Neural cell (in vitro differentiated cells): ENCODE results near the gene SUCO. TPM values are rescaled to one million over a fixed set of nuclear protein-coding genes. Genes with fewer than 3 reads are reported as not detected.

ENCODE experiments used
- H2AFZ ChIP-seq: fragments of 200-600, 300-800 bp; sonication (generic), shearing (Covaris generic); 2 replicates; pipeline ENCODE4 v1.6.0; 2014; ENCODE audit warnings: low read depth, mild to moderate bottlenecking, antibody characterized with exemption, low read length, moderate library complexity
- H3F3A ChIP-seq: fragments of 200-600 bp; shearing (Covaris generic); 2 replicates; pipeline ENCODE4 v1.6.1; 2016; ENCODE audit warnings: mild to moderate bottlenecking, moderate library complexity, mixed read lengths, antibody characterized with exemption, low read length; ENCODE audit not compliant: insufficient read depth, poor library complexity, severe bottlenecking
- H3K27ac ChIP-seq: fragments of 200-600, 300-800 bp; sonication (generic), shearing (Covaris generic); 2 replicates; pipeline ENCODE4 v1.5.1; 2014; ENCODE audit warnings: mild to moderate bottlenecking, low read length, moderate library complexity
- H3K27me3 ChIP-seq: fragments of 300-800, 200-600 bp; sonication (generic), shearing (Covaris generic); 2 replicates; pipeline ENCODE4 v1.6.0; 2014; ENCODE audit warnings: mild to moderate bottlenecking, low read depth, low read length, moderate library complexity; ENCODE audit not compliant: insufficient read depth
- H3K36me3 ChIP-seq: fragments of 300-800, 200-600 bp; sonication (generic), shearing (Covaris generic); 2 replicates; pipeline ENCODE4 v1.5.1; 2014; ENCODE audit warnings: mild to moderate bottlenecking, antibody characterized with exemption, low read length, moderate library complexity; ENCODE audit not compliant: insufficient read depth
- H3K4me2 ChIP-seq: fragments of 300-800, 200-600 bp; sonication (generic), shearing (Covaris generic); 2 replicates; pipeline ENCODE4 v1.6.0; 2014; ENCODE audit warnings: mild to moderate bottlenecking, low read length
- H3K4me3 ChIP-seq: fragments of 300-800, 200-600 bp; sonication (generic), shearing (Covaris generic); 2 replicates; pipeline ENCODE4 v1.5.1; 2014; ENCODE audit warnings: mild to moderate bottlenecking, low read length, moderate library complexity
- H3K79me2 ChIP-seq: fragments of 200-600 bp; shearing (Covaris generic); replicated peaks from 2 replicates; pipeline ENCODE4 v1.6.0; 2014; ENCODE audit warnings: mild to moderate bottlenecking, low read length, moderate library complexity; ENCODE audit not compliant: insufficient read depth
- H3K9ac ChIP-seq: fragments of 300-800, 200-600 bp; sonication (generic), shearing (Covaris generic); 2 replicates; pipeline ENCODE4 v1.6.1; 2016; ENCODE audit warnings: mild to moderate bottlenecking, low read length, mixed read lengths
- H3K9me2 ChIP-seq: fragments of 200-600 bp; shearing (Covaris generic); 2 replicates; pipeline ENCODE4 v1.6.1; 2016; ENCODE audit warnings: mild to moderate bottlenecking, low read length, mixed read lengths; ENCODE audit not compliant: insufficient read depth
- H3K9me3 ChIP-seq: fragments of 200-600, 300-800 bp; sonication (generic), shearing (Covaris generic); 2 replicates; pipeline ENCODE4 v1.6.1; 2016; ENCODE audit warnings: mild to moderate bottlenecking, mixed run types, low read length, moderate library complexity, mixed read lengths
- H4K20me1 ChIP-seq: fragments of 200-600 bp; shearing (Covaris generic); 2 replicates; pipeline ENCODE4 v1.6.1; 2016; ENCODE audit warnings: mild to moderate bottlenecking, mixed run types; ENCODE audit not compliant: insufficient read depth
- CTCF ChIP-seq: fragments of 450-650 bp; IDR thresholded peaks from 2 replicates; pipeline ENCODE4 v1.5.1; 2014; ENCODE audit warnings: antibody characterized with exemption, mild to moderate bottlenecking, moderate library complexity; ENCODE audit not compliant: poor library complexity, severe bottlenecking
- EP300 ChIP-seq: fragments of 450-650 bp; conservative IDR thresholded peaks from 2 replicates; pipeline ENCODE4 v1.6.1; 2014; ENCODE audit warnings: antibody characterized with exemption, mild to moderate bottlenecking, moderate library complexity; ENCODE audit not compliant: poor library complexity, severe bottlenecking
- EZH2 ChIP-seq: fragments of 200-600, 300-800 bp; shearing (Covaris generic), sonication (generic); IDR thresholded peaks from 2 replicates; pipeline ENCODE4 v1.6.1; 2014; ENCODE audit warnings: antibody characterized with exemption, low read length, borderline replicate concordance, mild to moderate bottlenecking; ENCODE audit not compliant: insufficient read depth, poor library complexity, severe bottlenecking
- MXI1 ChIP-seq: fragments of 450-650 bp; conservative IDR thresholded peaks from 2 replicates; pipeline ENCODE4 v1.6.1; 2014; ENCODE audit warnings: antibody characterized with exemption, mild to moderate bottlenecking; ENCODE audit not compliant: poor library complexity, severe bottlenecking
- POLR2AphosphoS5 ChIP-seq: IDR thresholded peaks from 2 replicates; pipeline ENCODE4 v1.6.1; 2012
- RAD21 ChIP-seq: fragments of 450-650 bp; conservative IDR thresholded peaks from 2 replicates; pipeline ENCODE4 v1.6.1; 2014; ENCODE audit warnings: antibody characterized with exemption, mild to moderate bottlenecking, moderate library complexity
- REST ChIP-seq: IDR thresholded peaks from 2 replicates; pipeline ENCODE4 v1.6.1; 2012; ENCODE audit warnings: borderline replicate concordance
- SMC3 ChIP-seq: fragments of 450-650 bp; conservative IDR thresholded peaks from 2 replicates; pipeline ENCODE4 v1.6.1; 2014; ENCODE audit warnings: antibody characterized with exemption, mild to moderate bottlenecking, moderate library complexity; ENCODE audit not compliant: poor library complexity
- TAF1 ChIP-seq: IDR thresholded peaks from 2 replicates; pipeline ENCODE4 v1.6.1; 2012; ENCODE audit warnings: low read depth
- polyA plus RNA-seq: library from polyadenylated mRNA; depleted of rRNA; stranded (reverse); fragments of >200 nt; gene quantifications from 2 replicates; pipeline ENCODE4 v1.2.3, GENCODE V29; 2014

The SUCO gene
- polyA plus RNA-seq, 1 donor from 2014 or later, result 43.4 TPM

GRCh38 chr1:172545396-172546004, 12.6 kb downstream of the SUCO start:
- no peak overlapping the region for H2AFZ ChIP-seq
- no peaks in the 10 kb centered on the region for H3K9me2 ChIP-seq
- peaks cover 5% of the 10 kb centered on the region for H4K20me1 ChIP-seq
- peaks cover 76% of the 10 kb centered on the region for H3K79me2 ChIP-seq
- H3K27ac ChIP-seq, result no peak overlapping the region
- TF ChIP-seq EZH2 (no peak), POLR2AphosphoS5 (no peak), RAD21 (no peak), CTCF (no peak), TAF1 (no peak), REST (no peak), SMC3 (no peak), EP300 (no peak), MXI1 (no peak)
- no peak overlapping the region for H3K4me2 ChIP-seq
- no peak overlapping the region for H3K4me3 ChIP-seq
- no peak overlapping the region for H3K9ac ChIP-seq
- H3K9me3 ChIP-seq, result no peaks in the 10 kb centered on the region
- no peaks in the 10 kb centered on the region for H3K36me3 ChIP-seq
- H3F3A ChIP-seq, result no peaks in the 10 kb centered on the region
- H3K27me3 ChIP-seq, result no peaks in the 10 kb centered on the region

DNA sequence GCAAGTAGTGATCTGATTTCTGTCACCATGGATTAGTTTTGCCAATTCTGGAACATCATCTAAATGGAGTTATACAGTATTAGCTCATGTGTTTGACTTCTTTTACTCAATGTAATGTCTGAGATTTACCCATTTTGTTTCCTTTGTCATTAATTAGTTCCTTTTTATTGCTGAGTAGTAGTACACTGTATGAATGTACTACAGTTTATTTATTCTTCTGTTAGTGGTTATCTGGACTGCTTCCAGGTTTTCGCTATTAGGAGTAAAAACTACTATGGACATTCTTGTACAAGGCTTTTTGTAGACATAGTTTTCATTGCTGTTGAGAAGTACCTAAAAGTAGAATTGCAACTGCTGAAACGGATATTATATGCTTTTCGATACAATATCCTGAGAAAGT, 14.1 kb downstream of the SUCO start:
- Histone ChIP-seq H3K79me2 (peaks cover 78% of the 10 kb centered on the region), H3K4me3 (no peak overlapping the region), H3K27me3 (no peaks in the 10 kb centered on the region), H3K4me2 (no peak overlapping the region), H3K9me2 (no peaks in the 10 kb centered on the region), H3K36me3 (no peaks in the 10 kb centered on the region), H3K9ac (no peak overlapping the region), H3K27ac (no peak overlapping the region), H2AFZ (no peak overlapping the region), H3K9me3 (no peaks in the 10 kb centered on the region), H4K20me1 (peaks cover 5% of the 10 kb centered on the region), H3F3A (no peaks in the 10 kb centered on the region)
- TF ChIP-seq REST (no peak), TAF1 (no peak), SMC3 (no peak), CTCF (no peak), RAD21 (no peak), MXI1 (no peak), EZH2 (no peak), EP300 (no peak), POLR2AphosphoS5 (no peak)
